MM.1S (cell line): Measurements from ENCODE around the gene PHF21A.

Experiments used
- EZH2 ChIP-seq: fragments of 300-600 bp; sonication (generic); optimal IDR thresholded peaks from 2 replicates; pipeline ENCODE3; 2017; ENCODE audit warnings: low read depth, mild to moderate bottlenecking, antibody characterized with exemption, low read length, mixed read lengths
- TF ChIP-seq, protein P1 (sequence below): fragments of 300-600 bp; sonication (generic); IDR thresholded peaks from 2 replicates; pipeline ENCODE4 v1.5.1; 2016; ENCODE audit warnings: antibody characterized with exemption, low read length, mixed read lengths

DNA sequence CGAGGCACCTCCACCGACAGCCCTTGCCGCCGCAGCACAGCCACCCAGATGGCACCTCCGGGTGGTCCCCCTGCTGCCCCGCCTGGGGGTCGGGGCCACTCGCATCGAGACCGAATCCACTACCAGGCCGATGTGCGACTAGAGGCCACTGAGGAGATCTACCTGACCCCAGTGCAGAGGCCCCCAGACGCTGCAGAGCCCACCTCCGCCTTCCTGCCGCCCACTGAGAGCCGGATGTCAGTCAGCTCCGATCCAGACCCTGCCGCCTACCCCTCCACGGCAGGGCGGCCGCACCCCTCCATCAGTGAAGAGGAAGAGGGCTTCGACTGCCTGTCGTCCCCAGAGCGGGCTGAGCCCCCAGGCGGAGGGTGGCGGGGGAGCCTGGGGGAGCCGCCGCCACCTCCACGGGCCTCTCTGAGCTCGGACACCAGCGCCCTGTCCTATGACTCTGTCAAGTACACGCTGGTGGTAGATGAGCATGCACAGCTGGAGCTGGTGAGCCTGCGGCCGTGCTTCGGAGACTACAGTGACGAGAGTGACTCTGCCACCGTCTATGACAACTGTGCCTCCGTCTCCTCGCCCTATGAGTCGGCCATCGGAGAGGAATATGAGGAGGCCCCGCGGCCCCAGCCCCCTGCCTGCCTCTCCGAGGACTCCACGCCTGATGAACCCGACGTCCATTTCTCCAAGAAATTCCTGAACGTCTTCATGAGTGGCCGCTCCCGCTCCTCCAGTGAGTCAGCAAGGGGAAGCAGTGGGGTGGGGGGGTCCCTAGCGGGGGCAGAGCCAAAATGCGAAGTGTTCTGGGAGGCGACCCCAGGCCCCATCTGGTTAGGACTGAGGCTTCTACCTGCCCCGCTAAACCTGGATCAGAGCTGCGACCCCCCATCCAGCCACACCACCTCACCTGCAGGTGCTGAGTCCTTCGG lies 218.5 kb downstream of the PHF21A start:
- TF ChIP-seq, protein P1, sequence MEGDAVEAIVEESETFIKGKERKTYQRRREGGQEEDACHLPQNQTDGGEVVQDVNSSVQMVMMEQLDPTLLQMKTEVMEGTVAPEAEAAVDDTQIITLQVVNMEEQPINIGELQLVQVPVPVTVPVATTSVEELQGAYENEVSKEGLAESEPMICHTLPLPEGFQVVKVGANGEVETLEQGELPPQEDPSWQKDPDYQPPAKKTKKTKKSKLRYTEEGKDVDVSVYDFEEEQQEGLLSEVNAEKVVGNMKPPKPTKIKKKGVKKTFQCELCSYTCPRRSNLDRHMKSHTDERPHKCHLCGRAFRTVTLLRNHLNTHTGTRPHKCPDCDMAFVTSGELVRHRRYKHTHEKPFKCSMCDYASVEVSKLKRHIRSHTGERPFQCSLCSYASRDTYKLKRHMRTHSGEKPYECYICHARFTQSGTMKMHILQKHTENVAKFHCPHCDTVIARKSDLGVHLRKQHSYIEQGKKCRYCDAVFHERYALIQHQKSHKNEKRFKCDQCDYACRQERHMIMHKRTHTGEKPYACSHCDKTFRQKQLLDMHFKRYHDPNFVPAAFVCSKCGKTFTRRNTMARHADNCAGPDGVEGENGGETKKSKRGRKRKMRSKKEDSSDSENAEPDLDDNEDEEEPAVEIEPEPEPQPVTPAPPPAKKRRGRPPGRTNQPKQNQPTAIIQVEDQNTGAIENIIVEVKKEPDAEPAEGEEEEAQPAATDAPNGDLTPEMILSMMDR, result no peak
- no peak for TF ChIP-seq EZH2
